Stimulated activated CD4-positive, alpha-beta T cell treated with anti-CD3 and anti-CD28 coated beads, Interleukin-2, amount 100 ng/mL, for 48 hours (primary cell): Measurements from ENCODE around the gene INSM2.

ENCODE experiments used
- DNase-seq, 2 donors: peaks; one replicate each; pipeline ENCODE4 v3.0.0-alpha.2; 2020

The INSM2 gene

DNA sequence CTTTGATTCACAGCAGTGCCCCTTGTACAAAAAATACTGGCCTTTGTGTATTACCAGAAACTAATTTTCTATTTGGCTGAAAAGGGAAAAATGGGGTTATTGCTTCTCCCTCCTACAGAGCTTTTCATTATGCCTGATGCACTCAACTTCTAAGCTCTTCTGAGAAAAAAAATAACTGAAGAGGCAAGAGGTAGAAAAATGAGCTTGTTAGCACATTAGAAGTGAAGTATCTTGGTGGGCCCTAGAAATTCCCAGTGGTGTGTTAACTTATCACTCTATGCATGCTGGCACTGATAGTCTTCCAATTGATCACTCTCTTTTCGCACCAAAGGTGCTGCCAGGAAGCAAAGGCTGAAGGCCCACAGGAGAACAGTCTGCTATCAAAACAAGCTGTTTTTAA, 17.1 kb downstream of the INSM2 start:
- no peak for DNase-seq

DNA sequence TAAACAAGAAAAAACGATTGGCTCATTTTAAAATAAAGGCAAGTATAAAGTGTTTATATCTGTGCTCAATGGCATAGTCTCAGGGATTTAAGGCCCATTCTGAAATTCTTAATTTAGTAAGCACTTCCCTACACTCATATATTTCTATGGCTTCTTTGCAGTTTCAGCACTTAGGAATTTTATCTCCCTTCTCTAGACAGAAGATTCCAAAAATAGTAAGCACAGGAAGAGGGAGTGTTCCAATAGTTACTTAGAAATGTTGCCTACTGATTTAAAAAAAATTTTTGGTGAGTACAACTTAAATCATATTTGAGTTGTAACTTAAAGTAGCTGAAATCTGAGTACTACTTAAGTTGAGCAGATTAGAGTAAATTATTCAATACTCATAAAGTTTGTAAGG, 19.8 kb downstream of the INSM2 start:
- no peak for DNase-seq

GRCh38 chr14:35556548-35556947, 22.6 kb downstream of the INSM2 start:
- DNase-seq = no peak

DNA sequence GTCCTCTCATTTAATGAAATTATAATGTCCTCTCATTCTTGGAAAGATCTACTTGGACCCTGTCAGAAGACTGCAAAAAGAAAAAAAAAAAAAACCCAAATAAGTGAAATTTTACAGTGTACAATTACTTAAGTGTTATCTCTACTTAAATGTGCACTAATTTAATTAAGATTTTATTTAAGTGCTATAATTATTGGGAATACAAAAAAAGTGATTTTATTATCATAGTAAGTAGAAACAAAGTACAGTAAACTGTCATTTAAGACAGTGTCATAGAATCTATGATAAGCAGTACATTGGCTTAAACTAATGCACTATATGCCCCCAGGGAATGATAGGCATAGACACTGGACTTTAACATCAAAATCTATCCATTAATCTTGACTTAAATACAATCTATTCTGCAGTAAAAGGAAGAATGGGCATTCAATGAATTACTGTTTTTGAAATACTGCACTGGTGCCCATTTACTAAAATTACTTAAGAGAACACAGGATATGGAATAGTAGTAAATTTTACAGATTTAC, 23.3 kb downstream of the INSM2 start:
- no peak for DNase-seq

DNA sequence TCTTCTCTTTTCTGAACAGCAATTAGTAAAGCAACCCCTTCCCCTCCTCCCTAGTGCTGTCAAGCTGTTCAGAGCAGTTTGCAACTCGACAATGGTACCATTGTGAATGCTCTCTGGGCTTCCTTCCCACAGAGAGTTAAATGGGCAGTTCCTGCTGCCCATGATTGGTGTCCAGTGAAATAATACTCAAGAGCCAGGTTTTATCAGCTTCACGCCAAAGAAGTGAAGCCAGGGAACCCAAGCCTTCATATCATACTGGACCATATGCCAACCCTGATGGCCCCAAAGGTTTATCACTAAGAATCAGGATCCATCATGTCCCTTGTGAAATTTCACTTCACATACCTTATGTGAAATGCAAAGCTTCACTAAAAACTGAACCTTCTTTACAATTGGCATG, 24.7 kb downstream of the INSM2 start:
- no peak for DNase-seq

DNA sequence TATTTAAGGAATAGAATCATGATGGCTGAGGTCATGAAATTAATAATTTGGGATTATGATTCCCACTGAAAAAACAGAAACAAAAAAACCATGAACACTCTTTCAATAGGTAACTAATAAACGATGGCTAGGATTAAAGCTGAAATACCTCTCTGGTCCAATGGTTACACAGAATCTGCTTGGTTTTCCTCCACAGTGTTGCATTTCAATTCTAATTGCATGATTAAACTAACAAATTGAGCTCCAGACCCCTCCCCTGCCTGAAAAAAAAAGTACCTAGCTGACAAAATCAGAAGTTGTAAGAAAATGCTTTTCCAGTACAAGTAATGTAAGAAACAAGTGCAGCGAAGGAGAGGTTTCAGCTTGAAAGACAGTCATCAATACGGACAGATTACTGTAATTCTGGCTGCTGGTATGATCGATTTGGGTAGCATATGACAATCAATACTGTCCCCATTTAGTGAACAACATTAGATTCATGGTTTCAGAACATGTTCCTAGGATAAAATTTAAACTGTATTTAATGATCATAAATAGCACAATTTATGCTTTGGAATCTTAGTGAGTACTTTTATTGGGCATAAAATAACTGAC, 32.0 kb downstream of the INSM2 start:
- DNase-seq = no peak

- DNase-seq = no peak
Observed at GRCh38 chr14:35571598-35571997, 37.6 kb downstream of the INSM2 start.

GRCh38 chr14:35573911-35574310, 39.9 kb downstream of the INSM2 start:
- DNase-seq = no peak

DNA sequence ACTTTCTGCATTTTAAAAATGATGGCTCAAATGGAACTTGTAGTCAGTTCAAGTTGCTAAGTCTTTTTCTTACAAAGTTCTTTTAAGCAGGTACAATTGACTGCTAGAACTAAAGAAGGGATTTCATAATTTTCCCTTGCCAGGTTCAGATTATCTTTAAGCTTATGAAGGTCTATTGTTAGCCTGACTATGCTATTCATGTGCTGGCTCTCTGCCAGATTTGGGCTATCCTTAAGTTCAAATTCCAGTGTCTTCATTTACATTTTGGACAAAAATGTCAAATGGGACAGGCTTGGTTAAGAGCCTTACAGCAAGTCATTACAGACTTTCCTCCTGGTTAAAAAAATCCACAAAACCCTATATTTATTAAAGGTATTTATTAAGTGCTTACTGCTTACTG, 42.3 kb downstream of the INSM2 start:
- DNase-seq = no peak

DNA sequence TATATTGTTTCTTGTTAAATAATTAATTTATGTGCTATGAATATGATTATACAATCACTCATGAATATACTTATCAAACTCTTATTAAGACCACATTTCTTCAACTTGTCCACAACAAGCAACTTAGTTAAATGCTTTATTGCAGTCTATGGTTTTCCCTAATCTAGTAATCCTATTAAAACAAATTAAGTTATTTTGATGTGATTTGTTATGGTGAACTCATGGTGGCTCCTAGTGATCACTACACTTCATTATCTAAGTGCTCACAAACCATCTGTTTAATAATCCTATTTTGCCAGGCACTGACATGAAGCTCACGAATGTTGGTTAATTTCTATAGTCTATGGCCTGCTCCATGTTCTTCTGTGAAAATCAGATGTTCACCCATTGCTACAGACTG, 42.9 kb downstream of the INSM2 start:
- no peak for DNase-seq

- DNase-seq = no peak
Observed at GRCh38 chr14:35578135-35578534, 44.2 kb downstream of the INSM2 start.

- no peak for DNase-seq
Observed at GRCh38 chr14:35578639-35579038, 44.7 kb downstream of the INSM2 start.
